OCI-LY7 (cell line): ENCODE measurements around the gene DOCK3. TPM values are rescaled to one million over a fixed set of nuclear protein-coding genes. Genes with fewer than 3 reads are reported as not detected.

ENCODE experiments used
- BruUV-seq: library from RNA; stranded (reverse); fragments of 400-500 nt; replicated peaks from 2 replicates; lab custom pipeline; 2021; lab: Mats Ljungman, UMichigan
- CTCF ChIA-PET: fragments of 300-600 bp; sonication (Branson Sonifier 250); formaldehyde crosslinking; loops from one replicate; lab custom pipeline; 2022; ENCODE audit warnings: antibody characterized with exemption; ENCODE audit not compliant: unreplicated experiment; lab: Charles Lee
- POLR2A ChIA-PET: fragments of 300-600 bp; sonication (Branson Sonifier 250); formaldehyde crosslinking; loops from one replicate; lab custom pipeline; 2022; ENCODE audit warnings: antibody characterized with exemption; lab: Charles Lee
- DNase-seq: peaks from one replicate; pipeline ENCODE4 v3.0.0-alpha.2; 2015; ENCODE audit warnings: low spot score
- H2AFZ ChIP-seq: fragments of 200-600 bp; sonication (generic), shearing (Covaris generic); 2 replicates; pipeline ENCODE4 v1.6.1; 2014; ENCODE audit warnings: mild to moderate bottlenecking, antibody characterized with exemption, low read length, moderate library complexity
- H3K27ac ChIP-seq: fragments of 200-600 bp; sonication (generic); 2 replicates; pipeline ENCODE4 v1.5.1; 2014; ENCODE audit warnings: mixed run types, low read depth, mild to moderate bottlenecking, moderate library complexity, low read length, inconsistent platforms; ENCODE audit not compliant: poor library complexity, severe bottlenecking
- H3K36me3 ChIP-seq: fragments of 200-600 bp; sonication (generic); 2 replicates; pipeline ENCODE4 v1.6.1; 2014; ENCODE audit warnings: mild to moderate bottlenecking, antibody characterized with exemption, low read length, moderate library complexity, mixed read lengths; ENCODE audit not compliant: insufficient read depth
- H3K4me1 ChIP-seq: fragments of 200-600 bp; sonication (generic); 2 replicates; pipeline ENCODE4 v1.5.1; 2014; ENCODE audit warnings: mild to moderate bottlenecking, low read length; ENCODE audit not compliant: insufficient read depth, poor library complexity, severe bottlenecking
- H3K4me2 ChIP-seq: fragments of 200-600 bp; sonication (generic); 2 replicates; pipeline ENCODE4 v1.6.1; 2014; ENCODE audit warnings: mild to moderate bottlenecking, low read length
- H3K4me3 ChIP-seq: fragments of 200-600 bp; sonication (generic); 2 replicates; pipeline ENCODE4 v1.5.1; 2014; ENCODE audit warnings: mild to moderate bottlenecking, low read depth, low read length; ENCODE audit not compliant: poor library complexity, severe bottlenecking
- H3K79me2 ChIP-seq: fragments of 200-600 bp; sonication (generic); 2 replicates; pipeline ENCODE4 v1.6.1; 2016; ENCODE audit warnings: low read depth, mild to moderate bottlenecking, low read length, moderate library complexity, mixed read lengths; ENCODE audit not compliant: insufficient read depth
- H3K9me2 ChIP-seq: fragments of 200-600 bp; sonication (generic); 2 replicates; pipeline ENCODE4 v1.6.1; 2016; ENCODE audit warnings: mild to moderate bottlenecking, low read length, mixed read lengths; ENCODE audit not compliant: insufficient read depth
- H3K9me3 ChIP-seq: fragments of 200-600 bp; sonication (generic); 2 replicates; pipeline ENCODE4 v1.6.1; 2014; ENCODE audit warnings: mild to moderate bottlenecking, mixed run types, low read length, mixed read lengths
- H4K20me1 ChIP-seq: fragments of 200-600 bp; sonication (generic); 2 replicates; pipeline ENCODE4 v1.6.1; 2014; ENCODE audit warnings: mild to moderate bottlenecking, antibody characterized with exemption, low read length, moderate library complexity, mixed read lengths; ENCODE audit not compliant: insufficient read depth
- EZH2phosphoT487 ChIP-seq: fragments of 200-600 bp; sonication (generic); IDR thresholded peaks from 2 replicates; pipeline ENCODE4 v1.6.1; 2018; ENCODE audit warnings: low read depth, borderline replicate concordance, mild to moderate bottlenecking, mixed run types, antibody characterized with exemption, low read length, moderate library complexity, mixed read lengths
- intact Hi-C: fragments of 100-400 bp; cut with micrococcal nuclease; formaldehyde crosslinking; loops from one replicate; pipeline ENCODE4 v1.10.0; 2022; ENCODE audit not compliant: unreplicated experiment
- total RNA-seq, 2 experiments: library from RNA; depleted of rRNA in 1 of 2; stranded (reverse); fragments of >200 nt in 1 of 2; shearing (Covaris generic) in 1 of 2; gene quantifications; 2 replicates each; pipeline ENCODE4 v1.2.3, GENCODE V29; 2014 to 2022
- TF ChIP-seq, protein P1 (sequence below): fragments of 200-600 bp; sonication (generic); conservative IDR thresholded peaks from 2 replicates; pipeline ENCODE4 v1.5.1; 2014; ENCODE audit warnings: mild to moderate bottlenecking, antibody characterized with exemption, low read length, moderate library complexity, mixed read lengths

Gene DOCK3
- total RNA-seq, 2 experiments from 2014 or later: not detected

DNA sequence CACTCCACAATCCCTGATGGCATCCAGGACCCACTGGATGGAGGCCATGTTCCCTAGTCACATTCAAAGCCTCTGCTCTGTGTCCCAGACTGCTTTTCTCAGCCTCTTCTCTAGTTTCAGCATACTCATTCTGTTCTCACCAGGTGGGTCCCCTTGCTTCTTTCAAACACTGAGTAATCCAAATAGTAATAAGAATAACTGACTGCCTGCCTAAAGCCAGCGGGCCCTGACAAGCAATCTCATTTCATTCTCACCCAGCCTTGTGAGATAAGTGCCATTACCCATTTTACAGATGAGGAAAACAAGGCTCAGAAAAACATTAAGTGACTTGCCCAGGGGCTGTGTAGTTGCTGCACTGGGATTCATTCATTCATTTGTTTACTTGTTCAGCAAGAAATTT, 32.3 kb upstream of the DOCK3 start:
- intact Hi-C loops: no loop called here
- Histone ChIP-seq H3K4me2 (no peak overlapping the region), H3K79me2 (no peaks in the 10 kb centered on the region), H3K9me2 (no peaks in the 10 kb centered on the region), H3K36me3 (peaks cover 11% of the 10 kb centered on the region; the same call in 1 of the 2 replicates), H4K20me1 (no peaks in the 10 kb centered on the region), H3K4me3 (no peak overlapping the region), H2AFZ (no peak overlapping the region), H3K27ac (no peak overlapping the region), H3K4me1 (no peaks in the 10 kb centered on the region), H3K9me3 (no peaks in the 10 kb centered on the region)
- POLR2A ChIA-PET: no interaction called here
- no peak for DNase-seq
- CTCF ChIA-PET: no interaction called here
- no TSS peak for BruUV-seq
- TF ChIP-seq EZH2phosphoT487: no peak
- TF ChIP-seq, protein P1, sequence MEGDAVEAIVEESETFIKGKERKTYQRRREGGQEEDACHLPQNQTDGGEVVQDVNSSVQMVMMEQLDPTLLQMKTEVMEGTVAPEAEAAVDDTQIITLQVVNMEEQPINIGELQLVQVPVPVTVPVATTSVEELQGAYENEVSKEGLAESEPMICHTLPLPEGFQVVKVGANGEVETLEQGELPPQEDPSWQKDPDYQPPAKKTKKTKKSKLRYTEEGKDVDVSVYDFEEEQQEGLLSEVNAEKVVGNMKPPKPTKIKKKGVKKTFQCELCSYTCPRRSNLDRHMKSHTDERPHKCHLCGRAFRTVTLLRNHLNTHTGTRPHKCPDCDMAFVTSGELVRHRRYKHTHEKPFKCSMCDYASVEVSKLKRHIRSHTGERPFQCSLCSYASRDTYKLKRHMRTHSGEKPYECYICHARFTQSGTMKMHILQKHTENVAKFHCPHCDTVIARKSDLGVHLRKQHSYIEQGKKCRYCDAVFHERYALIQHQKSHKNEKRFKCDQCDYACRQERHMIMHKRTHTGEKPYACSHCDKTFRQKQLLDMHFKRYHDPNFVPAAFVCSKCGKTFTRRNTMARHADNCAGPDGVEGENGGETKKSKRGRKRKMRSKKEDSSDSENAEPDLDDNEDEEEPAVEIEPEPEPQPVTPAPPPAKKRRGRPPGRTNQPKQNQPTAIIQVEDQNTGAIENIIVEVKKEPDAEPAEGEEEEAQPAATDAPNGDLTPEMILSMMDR: no peak

DNA sequence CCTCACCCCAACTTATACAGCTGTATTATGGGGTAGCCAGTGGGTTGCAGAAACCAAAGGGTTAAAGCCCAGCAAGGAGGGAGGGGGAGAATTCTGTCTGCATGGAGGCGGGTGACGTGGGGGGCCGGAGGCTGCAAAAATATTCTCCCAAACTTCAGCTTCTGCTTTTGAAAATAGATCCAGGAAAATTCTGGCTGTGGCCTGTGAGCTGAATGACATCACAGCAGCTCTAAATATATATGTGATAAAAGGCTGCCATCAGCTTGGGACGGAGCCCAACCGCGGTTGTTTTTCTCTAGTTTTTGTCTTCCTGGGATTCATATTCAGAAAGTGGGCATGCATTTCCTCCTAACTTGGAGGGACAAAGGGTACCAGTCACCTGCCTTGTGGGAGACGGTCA, 30.2 kb upstream of the DOCK3 start:
- H3K36me3 ChIP-seq: peaks cover 11% of the 10 kb centered on the region; the same call in 1 of the 2 replicates
- no peak overlapping the region for H3K4me3 ChIP-seq
- TF ChIP-seq EZH2phosphoT487: no peak
- TF ChIP-seq, protein P1: no peak
- POLR2A ChIA-PET: interaction anchor here (0.7 kb wide), 1 partner anchor 17 kb away, joined by 3 read pairs; no protein-coding TSS in a partner anchor
- H3K27ac ChIP-seq: no peak overlapping the region
- H3K9me2 ChIP-seq: no peaks in the 10 kb centered on the region
- H3K79me2 ChIP-seq: no peaks in the 10 kb centered on the region
- CTCF ChIA-PET: no interaction called here
- H4K20me1 ChIP-seq: no peaks in the 10 kb centered on the region
- no peak overlapping the region for H2AFZ ChIP-seq
- no peak overlapping the region for H3K4me2 ChIP-seq
- no peaks in the 10 kb centered on the region for H3K9me3 ChIP-seq
- H3K4me1 ChIP-seq: no peaks in the 10 kb centered on the region
- BruUV-seq: no TSS peak
- DNase-seq: no peak
- intact Hi-C loops: no loop called here

DNA sequence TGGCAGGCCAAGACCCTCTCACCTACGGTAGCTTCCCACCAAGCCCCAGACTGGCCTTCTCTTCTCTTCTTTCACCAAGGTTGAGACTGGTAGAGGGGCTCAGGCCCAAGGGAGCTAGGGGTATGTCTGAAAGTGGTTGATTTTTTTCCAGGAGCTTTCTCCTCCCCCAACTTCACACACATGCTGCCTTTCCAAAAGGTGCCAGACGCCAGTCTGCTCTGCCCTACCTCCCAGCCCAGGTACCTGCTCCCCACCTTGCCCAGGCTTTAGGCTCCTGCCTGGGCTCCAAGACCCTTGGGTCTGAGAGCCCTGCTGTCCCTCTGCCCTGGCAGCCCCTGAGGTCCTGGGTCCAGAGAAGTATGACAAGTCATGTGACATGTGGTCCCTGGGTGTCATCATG, 29.3 kb upstream of the DOCK3 start:
- TF ChIP-seq, protein P1: no peak
- no peak for TF ChIP-seq EZH2phosphoT487
- Histone ChIP-seq H3K36me3 (peaks cover 11% of the 10 kb centered on the region; the same call in 1 of the 2 replicates), H3K9me2 (no peaks in the 10 kb centered on the region), H2AFZ (no peak overlapping the region), H3K4me1 (no peaks in the 10 kb centered on the region), H3K4me2 (no peak overlapping the region), H3K27ac (no peak overlapping the region), H3K9me3 (no peaks in the 10 kb centered on the region), H4K20me1 (no peaks in the 10 kb centered on the region), H3K79me2 (no peaks in the 10 kb centered on the region), H3K4me3 (no peak overlapping the region)
- POLR2A ChIA-PET: no interaction called here
- no peak for DNase-seq
- intact Hi-C loops: no loop called here
- no TSS peak for BruUV-seq
- CTCF ChIA-PET: interaction anchor here (0.6 kb wide), 1 partner anchor 514 kb away, joined by 4 read pairs; no protein-coding TSS in a partner anchor
